Measurements from ENCODE around the gene TMEM179B.

- TF ChIP-seq, protein P1, sequence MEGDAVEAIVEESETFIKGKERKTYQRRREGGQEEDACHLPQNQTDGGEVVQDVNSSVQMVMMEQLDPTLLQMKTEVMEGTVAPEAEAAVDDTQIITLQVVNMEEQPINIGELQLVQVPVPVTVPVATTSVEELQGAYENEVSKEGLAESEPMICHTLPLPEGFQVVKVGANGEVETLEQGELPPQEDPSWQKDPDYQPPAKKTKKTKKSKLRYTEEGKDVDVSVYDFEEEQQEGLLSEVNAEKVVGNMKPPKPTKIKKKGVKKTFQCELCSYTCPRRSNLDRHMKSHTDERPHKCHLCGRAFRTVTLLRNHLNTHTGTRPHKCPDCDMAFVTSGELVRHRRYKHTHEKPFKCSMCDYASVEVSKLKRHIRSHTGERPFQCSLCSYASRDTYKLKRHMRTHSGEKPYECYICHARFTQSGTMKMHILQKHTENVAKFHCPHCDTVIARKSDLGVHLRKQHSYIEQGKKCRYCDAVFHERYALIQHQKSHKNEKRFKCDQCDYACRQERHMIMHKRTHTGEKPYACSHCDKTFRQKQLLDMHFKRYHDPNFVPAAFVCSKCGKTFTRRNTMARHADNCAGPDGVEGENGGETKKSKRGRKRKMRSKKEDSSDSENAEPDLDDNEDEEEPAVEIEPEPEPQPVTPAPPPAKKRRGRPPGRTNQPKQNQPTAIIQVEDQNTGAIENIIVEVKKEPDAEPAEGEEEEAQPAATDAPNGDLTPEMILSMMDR (IDR thresholded peaks at IDR 0.05; ENCODE audit: insufficient read depth, low read depth, low read length) = no peak
- TF ChIP-seq EZH2 (IDR thresholded peaks at IDR 0.05; ENCODE audit: insufficient read depth, low read length) = no peak
These were observed 43.8 kb downstream of the TMEM179B start for GRCh38 chr11:62830904-62831519.
